GM18505 (cell line): Measurements from ENCODE around the gene CSRP3.

Source experiments
- ATAC-seq: cut with Tn5 transposase; IDR thresholded peaks from one replicate; pipeline ENCODE4 v1.9.1; 2021; ENCODE audit not compliant: unreplicated experiment
- POLR2A ChIP-seq: IDR thresholded peaks from 4 replicates; pipeline ENCODE4 v1.6.1; 2011; ENCODE audit warnings: borderline replicate concordance; ENCODE audit not compliant: insufficient read depth, insufficient read length; ENCODE audit errors: extremely low read depth

The CSRP3 gene

DNA sequence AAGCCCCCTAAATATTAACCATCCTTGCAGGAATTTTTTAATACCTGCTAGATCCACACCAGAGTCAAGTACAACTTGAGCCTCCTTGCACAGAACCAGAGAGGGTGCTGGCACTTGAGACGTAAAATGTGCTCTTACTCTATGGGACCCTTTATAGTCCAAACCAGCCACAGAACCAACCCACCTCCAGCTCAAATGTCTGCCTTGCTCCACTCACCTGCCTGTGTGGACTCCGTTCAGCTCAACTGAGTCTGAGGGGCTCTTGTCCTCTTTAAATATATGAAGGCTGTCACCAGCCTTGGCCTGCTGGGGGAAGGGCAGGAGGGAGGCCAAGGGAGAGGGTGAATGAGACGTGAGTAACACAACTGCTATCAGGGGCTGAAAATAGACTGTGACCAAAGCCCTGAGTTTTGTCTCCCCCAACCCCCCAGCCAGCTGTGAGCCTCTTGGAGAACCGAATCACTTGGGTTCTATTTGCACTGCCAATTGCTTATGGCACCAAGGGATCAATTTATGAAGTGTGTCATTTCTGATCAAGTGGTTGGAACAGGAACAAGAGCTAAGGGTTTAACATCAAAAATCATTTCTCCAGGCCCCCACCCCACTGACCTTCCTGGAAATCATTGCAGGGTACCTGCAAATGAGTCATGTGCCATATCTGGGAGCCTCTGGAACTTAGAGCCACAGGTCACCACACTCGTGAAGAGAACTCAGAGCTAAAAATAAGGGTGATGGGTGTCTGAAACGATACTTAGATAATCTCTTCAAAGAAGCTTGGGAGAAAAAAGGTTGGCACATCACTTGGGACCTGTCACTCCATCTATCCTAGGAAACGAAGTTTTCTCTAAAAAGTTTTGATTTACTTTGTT, at the start of gene CSRP3:
Gene CSRP3 (minus strand): TSS at position 247 of the 869 bp plus-strand sequence. CDS start 9,535 bp downstream, outside the sequence.
- no peak for ATAC-seq
- no peak for TF ChIP-seq POLR2A

DNA sequence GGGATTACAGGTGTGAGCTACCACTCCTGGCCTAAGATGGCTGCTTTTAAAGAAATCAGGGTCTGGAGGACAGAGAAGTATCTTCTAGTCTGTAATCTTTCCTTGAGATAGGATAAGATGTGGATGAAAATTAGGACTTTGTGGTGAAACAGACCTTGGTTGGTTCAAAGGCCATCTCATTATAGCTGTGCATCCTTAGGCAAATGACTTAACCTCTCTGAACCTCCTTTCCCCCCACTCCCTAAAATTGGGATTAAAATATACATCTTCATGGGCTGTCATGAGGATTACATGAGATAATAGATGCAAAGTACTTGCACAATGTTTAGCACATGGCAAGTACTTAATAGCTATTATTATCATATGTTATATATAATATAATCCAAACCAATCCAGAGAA, 49.8 kb upstream of the CSRP3 start:
- ATAC-seq, result no peak
- no peak for TF ChIP-seq POLR2A

GRCh38 chr11:19246816-19247215, 45.0 kb upstream of the CSRP3 start:
- ATAC-seq, result no peak
- TF ChIP-seq POLR2A, result no peak

GRCh38 chr11:19245351-19245750, 43.6 kb upstream of the CSRP3 start:
- TF ChIP-seq POLR2A, result no peak

DNA sequence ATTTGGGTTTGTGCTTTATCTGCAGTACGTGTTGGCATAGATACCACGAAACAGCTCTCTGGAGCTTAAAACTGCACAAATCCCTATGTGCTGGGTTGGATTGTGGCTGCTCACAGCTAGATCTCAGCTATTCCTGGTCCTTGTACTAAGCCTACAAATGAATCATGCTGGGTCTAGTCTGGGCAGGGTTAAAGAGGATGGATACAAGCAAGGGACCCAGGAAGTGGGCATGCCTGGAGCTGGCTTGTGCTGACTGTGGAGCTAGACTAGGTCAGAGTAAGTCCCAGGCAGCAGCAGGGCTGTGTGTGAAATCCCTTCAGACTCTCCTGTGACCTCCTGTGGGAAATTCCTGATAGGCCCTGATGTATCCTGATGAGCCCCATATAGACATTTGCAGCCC, 42.8 kb upstream of the CSRP3 start:
- ATAC-seq, result no peak
- TF ChIP-seq POLR2A, result no peak

More at GRCh38 chr11:19245351-19245750, 43.6 kb upstream of the CSRP3 start:
- no peak for ATAC-seq

- no peak for ATAC-seq
- TF ChIP-seq POLR2A, result no peak
Measured at GRCh38 chr11:19244084-19244483, 42.3 kb upstream of the CSRP3 start.

- ATAC-seq, result no peak
- no peak for TF ChIP-seq POLR2A
Measured at GRCh38 chr11:19243613-19244012, 41.8 kb upstream of the CSRP3 start.

DNA sequence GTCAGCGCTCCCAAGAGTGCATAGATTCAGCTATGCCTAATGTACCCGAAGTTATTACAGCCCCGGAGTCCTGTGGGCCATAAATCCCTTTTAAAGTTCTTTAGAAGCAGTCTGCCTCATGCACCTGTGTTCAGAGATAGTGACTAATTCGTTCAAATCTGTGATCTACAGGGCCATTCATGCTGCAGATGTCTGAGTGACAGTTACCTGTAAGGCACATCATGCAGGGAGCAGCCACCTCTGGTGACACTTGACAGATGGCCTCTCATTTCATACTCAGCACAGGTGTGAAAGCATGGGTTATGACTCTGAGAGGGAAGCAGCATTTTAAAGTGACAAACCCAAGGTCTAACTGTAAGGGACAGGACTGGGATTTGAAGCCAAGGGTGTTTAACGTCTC, 41.4 kb upstream of the CSRP3 start:
- no peak for TF ChIP-seq POLR2A
- ATAC-seq, result no peak

GRCh38 chr11:19242179-19242932, 40.6 kb upstream of the CSRP3 start:
- no peak for TF ChIP-seq POLR2A
- ATAC-seq, result no peak

DNA sequence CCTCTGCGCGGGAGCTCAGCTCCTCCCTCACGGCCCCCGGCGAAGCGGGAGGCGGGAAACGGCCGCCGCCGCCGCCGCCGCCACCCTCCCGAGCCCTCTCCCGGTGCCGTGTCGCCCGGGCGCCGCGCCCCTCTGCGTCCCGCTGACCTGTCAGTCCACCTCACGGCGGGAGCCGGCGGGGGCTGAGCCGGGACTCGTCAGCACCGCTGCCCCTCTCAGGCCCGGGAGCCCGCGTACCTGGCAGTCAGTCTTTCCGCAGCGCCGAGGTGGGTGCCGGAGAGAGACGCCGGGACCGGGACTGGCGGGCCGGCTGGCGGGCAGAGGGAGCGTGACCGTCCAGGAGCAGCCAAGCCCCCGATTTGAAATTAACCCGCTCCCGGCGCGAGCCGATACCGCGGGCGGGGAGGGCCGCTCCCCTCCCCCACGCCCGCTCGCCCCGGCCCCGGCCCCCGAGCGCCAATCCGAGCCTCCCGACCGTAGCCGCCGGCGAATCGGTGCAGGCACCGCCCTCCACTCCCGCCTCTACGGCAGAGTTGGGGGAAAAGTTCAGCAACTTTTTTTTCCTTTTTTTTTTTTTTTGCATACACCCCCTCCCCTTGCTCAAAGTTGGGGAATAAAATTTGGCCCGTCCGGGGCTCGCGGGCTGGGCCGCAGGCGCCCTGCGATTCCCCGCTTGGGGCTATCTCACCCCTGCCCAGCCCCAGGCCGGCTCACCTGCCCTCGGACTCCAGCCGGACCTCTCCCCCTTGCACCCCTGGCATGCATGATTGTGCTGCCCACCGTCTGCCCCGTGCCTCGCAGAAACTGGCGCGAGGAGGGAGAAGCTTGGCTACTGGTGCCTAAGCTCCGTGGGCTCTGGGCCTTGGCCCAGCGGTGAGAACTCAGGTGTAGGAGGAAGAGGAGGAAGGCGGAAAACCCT, 39.7 kb upstream of the CSRP3 start:
- no peak for TF ChIP-seq POLR2A
- ATAC-seq, result peak; percentile 40

- peak; percentile 85 for ATAC-seq
- peak; percentile 54 for TF ChIP-seq POLR2A
Measured at GRCh38 chr11:19240420-19241259, 38.9 kb upstream of the CSRP3 start, which contains the start of gene E2F8. Gene E2F8, minus strand, starts transcription at chr11:19240945. Its CDS starts 824 bp downstream, at chr11:19240121.

DNA sequence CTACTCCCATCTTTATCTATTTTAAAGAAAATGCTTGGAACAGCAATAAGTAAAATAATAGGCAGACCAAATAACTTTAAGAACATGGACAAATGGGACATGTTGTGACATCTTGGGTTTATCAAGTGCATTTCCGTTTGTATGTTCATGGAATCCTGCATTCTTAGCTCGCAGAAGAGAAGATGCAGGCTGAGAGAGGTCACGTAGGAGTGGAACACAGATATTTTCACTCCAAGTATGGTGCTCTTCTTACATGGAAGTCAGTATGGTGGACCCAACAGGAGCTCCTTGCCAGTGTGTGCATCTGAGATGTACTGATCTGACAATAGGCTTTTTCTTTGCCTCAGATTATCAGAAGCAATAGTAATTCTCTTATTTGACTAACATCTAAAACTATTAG, 37.3 kb upstream of the CSRP3 start:
- no peak for TF ChIP-seq POLR2A
- ATAC-seq, result no peak

DNA sequence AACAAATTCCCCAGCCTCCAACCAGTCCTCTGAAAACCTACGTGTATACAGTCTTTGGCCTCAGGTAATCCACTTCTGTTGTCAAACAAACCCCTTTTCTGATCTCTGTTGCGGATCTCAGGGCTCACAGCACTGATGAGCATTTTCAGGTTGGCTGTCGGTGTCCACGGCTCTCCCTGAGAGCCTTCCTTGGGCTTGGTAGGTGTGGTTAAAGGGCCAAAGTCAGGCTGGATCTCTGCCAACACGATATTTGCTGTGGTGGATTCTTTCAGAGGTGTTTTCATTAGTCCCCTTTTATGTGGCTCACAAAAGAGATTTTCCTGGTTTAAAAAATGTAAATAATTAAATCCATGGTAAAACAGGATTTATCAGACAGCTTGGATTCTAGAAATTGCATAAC, 36.0 kb upstream of the CSRP3 start:
- ATAC-seq, result no peak
- TF ChIP-seq POLR2A, result no peak

- ATAC-seq, result no peak
Measured at GRCh38 chr11:19237381-19237780, 35.6 kb upstream of the CSRP3 start.

More at GRCh38 chr11:19237381-19237780, 35.6 kb upstream of the CSRP3 start:
- no peak for TF ChIP-seq POLR2A
